ENCODE data around the gene PABPC3. TPM values are rescaled to one million over a fixed set of nuclear protein-coding genes. Genes with fewer than 3 reads are reported as not detected.

Gene PABPC3
- total RNA-seq, 2 donors from 2014 or later: 0.14 to 0.23 TPM

- intact Hi-C loops (cut with DNase I): no loop called here
These were observed 13.4 kb downstream of the PABPC3 start for GRCh38 chr13:25109341-25109740.

GRCh38 chr13:25110956-25111584 is 15.1 kb downstream of the PABPC3 start:
- intact Hi-C loops (cut with DNase I): no loop called here
- no peak for DNase-seq (ENCODE audit: low spot score)

More at GRCh38 chr13:25109341-25109740, 13.4 kb downstream of the PABPC3 start:
- DNase-seq (ENCODE audit: low spot score): no peak

GRCh38 chr13:25111585-25111956 is 15.6 kb downstream of the PABPC3 start:
- intact Hi-C loops (cut with DNase I): no loop called here
- no peak for DNase-seq (ENCODE audit: low spot score)

- intact Hi-C loops (cut with DNase I): no loop called here
- DNase-seq (ENCODE audit: low spot score): no peak
These were observed 16.8 kb downstream of the PABPC3 start for GRCh38 chr13:25112695-25113255.

GRCh38 chr13:25114220-25114619 is 18.3 kb downstream of the PABPC3 start:
- no peak for DNase-seq (ENCODE audit: low spot score)
- intact Hi-C loops (cut with DNase I): no loop called here

- DNase-seq (ENCODE audit: low spot score): no peak
- intact Hi-C loops (cut with DNase I): loop anchor here in 1 of 2 donors (5.0 kb wide), 1 partner anchor 861 kb away; no protein-coding TSS in a partner anchor
These were observed 20.1 kb downstream of the PABPC3 start for GRCh38 chr13:25116044-25116443.

- intact Hi-C loops (cut with DNase I): loop anchor here in 1 of 2 donors (5.0 kb wide), 1 partner anchor 860 kb away; no protein-coding TSS in a partner anchor
- DNase-seq (ENCODE audit: low spot score): no peak
These were observed 21.4 kb downstream of the PABPC3 start for GRCh38 chr13:25117312-25117711.

- no peak for DNase-seq (ENCODE audit: low spot score)
- intact Hi-C loops (cut with DNase I): loop anchor here in 1 of 2 donors (5.0 kb wide), 1 partner anchor 859 kb away; no protein-coding TSS in a partner anchor
These were observed 22.5 kb downstream of the PABPC3 start for GRCh38 chr13:25118378-25118905.

GRCh38 chr13:25130944-25131343 is 35.0 kb downstream of the PABPC3 start:
- intact Hi-C loops (cut with DNase I): no loop called here
- DNase-seq (ENCODE audit: low spot score): no peak

- DNase-seq (ENCODE audit: low spot score): no peak
- intact Hi-C loops (cut with DNase I): no loop called here
These were observed 36.0 kb downstream of the PABPC3 start for GRCh38 chr13:25131881-25132420.

GRCh38 chr13:25132751-25133390 is 36.9 kb downstream of the PABPC3 start:
- intact Hi-C loops (cut with DNase I): no loop called here

GRCh38 chr13:25135896-25136295 is 40.0 kb downstream of the PABPC3 start:
- intact Hi-C loops (cut with DNase I): no loop called here
- no peak for DNase-seq (ENCODE audit: low spot score)

More at GRCh38 chr13:25132751-25133390, 36.9 kb downstream of the PABPC3 start:
- DNase-seq (ENCODE audit: low spot score): no peak

- no peak for DNase-seq (ENCODE audit: low spot score)
- intact Hi-C loops (cut with DNase I): no loop called here
These were observed 41.2 kb downstream of the PABPC3 start for GRCh38 chr13:25136880-25137787.

- no peak for DNase-seq (ENCODE audit: low spot score)
- intact Hi-C loops (cut with DNase I): no loop called here
These were observed 41.8 kb downstream of the PABPC3 start for GRCh38 chr13:25137788-25138115.

GRCh38 chr13:25141042-25141441 is 45.1 kb downstream of the PABPC3 start:
- intact Hi-C loops (cut with DNase I): no loop called here
- DNase-seq (ENCODE audit: low spot score): no peak

- no peak for DNase-seq (ENCODE audit: low spot score)
- intact Hi-C loops (cut with DNase I): no loop called here
These were observed 47.8 kb downstream of the PABPC3 start for GRCh38 chr13:25143706-25144105.

GRCh38 chr13:25147638-25148401 is 51.9 kb downstream of the PABPC3 start:
- intact Hi-C loops (cut with DNase I): no loop called here
- DNase-seq (ENCODE audit: low spot score): no peak

GRCh38 chr13:25148402-25148771 is 52.5 kb downstream of the PABPC3 start:
- intact Hi-C loops (cut with DNase I): no loop called here
- DNase-seq (ENCODE audit: low spot score): no peak

Measured in posterior vena cava (tissue), 2 donors.